Ectodermal cell (in vitro differentiated cells): ENCODE data around the gene PRMT1. TPM values are rescaled to one million over a fixed set of nuclear protein-coding genes. Genes with fewer than 3 reads are reported as not detected.
"Not testable (repeated sequence)": the region's sequence is repeated elsewhere in the genome, so short reads cannot be mapped to it uniquely, and the experiment has no call there.

Source experiments
- H3K27ac ChIP-seq: 2 replicates; pipeline ENCODE4 v1.7.0; 2013; ENCODE audit warnings: mild to moderate bottlenecking, low read depth, low read length; ENCODE audit not compliant: insufficient read depth, poor library complexity, severe bottlenecking
- H3K27me3 ChIP-seq: 2 replicates; pipeline ENCODE4 v1.7.0; 2013; ENCODE audit warnings: mild to moderate bottlenecking, low read length; ENCODE audit not compliant: insufficient read depth, control insufficient read depth, poor library complexity, severe bottlenecking
- H3K36me3 ChIP-seq: one replicate; pipeline ENCODE4 v1.7.0; 2013; ENCODE audit warnings: low read length; ENCODE audit not compliant: control insufficient read depth, insufficient read depth
- H3K4me1 ChIP-seq: one replicate; pipeline ENCODE4 v1.7.0; 2013; ENCODE audit warnings: low read length; ENCODE audit not compliant: control insufficient read depth, insufficient read depth
- H3K4me3 ChIP-seq: 2 replicates; pipeline ENCODE4 v1.7.0; 2013; ENCODE audit warnings: low read depth, low read length, control low read depth; ENCODE audit not compliant: insufficient read depth
- H3K9me3 ChIP-seq: 2 replicates; pipeline ENCODE4 v1.7.0; 2013; ENCODE audit warnings: mild to moderate bottlenecking, low read length, moderate library complexity; ENCODE audit not compliant: control insufficient read depth
- WGBS, 2 experiments: methylation state at CpG; one replicate each; pipeline ENCODE4 v1.1.7; 2013; ENCODE audit warnings: missing lambda C conversion rate in 2 of 2; 5-methylcytosine and 5-hydroxymethylcytosine counted together
- polyA plus RNA-seq, 4 experiments: library from polyadenylated mRNA; stranded (reverse); fragments of 50-300 nt; gene quantifications; one replicate each; pipeline ENCODE4 v1.2.3, GENCODE V29; 2013

Gene PRMT1
- 541 TPM for polyA plus RNA-seq (2013, experiment 1 of 4)
- polyA plus RNA-seq (2013, experiment 2 of 4): 508 TPM
- 488 TPM for polyA plus RNA-seq (2013, experiment 3 of 4)
- 532 TPM for polyA plus RNA-seq (2013, experiment 4 of 4)

- Histone ChIP-seq H3K9me3 (no peaks in the 10 kb centered on the region), H3K36me3 (peaks cover 16% of the 10 kb centered on the region), H3K27me3 (no peaks in the 10 kb centered on the region), H3K4me1 (peaks cover 20% of the 10 kb centered on the region), H3K4me3 (peak within 1 kb of the TSS; percentile 78), H3K27ac (peak within 1 kb of the TSS; percentile 99)
- WGBS, 2 experiments: 0% methylated on average over 57 of the region's 57 CpGs
Measured at GRCh38 chr19:49677231-49677900, at the start of gene PRMT1. Gene PRMT1, plus strand, starts transcription at chr19:49677271. Its CDS starts 10 bp downstream, at chr19:49677281.

- peaks cover 8% of the 10 kb centered on the region for H3K36me3 ChIP-seq
- H3K27me3 ChIP-seq: no peaks in the 10 kb centered on the region
- H3K4me1 ChIP-seq: peaks cover 4% of the 10 kb centered on the region
- H3K9me3 ChIP-seq: no peaks in the 10 kb centered on the region
- 92 to 98% methylated on average over 9 of the region's 9 CpGs for WGBS, 2 experiments
- H3K27ac ChIP-seq: no peak overlapping the region
- H3K4me3 ChIP-seq: no peak overlapping the region
Measured at GRCh38 chr19:49629659-49630058, 47.4 kb upstream of the PRMT1 start.

- Histone ChIP-seq H3K4me1 (peaks cover 8% of the 10 kb centered on the region), H3K4me3 (no peak overlapping the region), H3K9me3 (no peaks in the 10 kb centered on the region), H3K27ac (no peak overlapping the region), H3K27me3 (no peaks in the 10 kb centered on the region), H3K36me3 (peaks cover 4% of the 10 kb centered on the region)
- WGBS, 2 experiments: 79 to 88% methylated on average over 9 of the region's 9 CpGs
Measured at GRCh38 chr19:49631014-49631588, 46.0 kb upstream of the PRMT1 start.

- Histone ChIP-seq H3K27me3 (no peaks in the 10 kb centered on the region), H3K9me3 (no peaks in the 10 kb centered on the region), H3K4me3 (no peak overlapping the region), H3K36me3 (no peaks in the 10 kb centered on the region), H3K27ac (no peak overlapping the region), H3K4me1 (peaks cover 14% of the 10 kb centered on the region)
- WGBS, 2 experiments: 94% methylated on average over 19 of the region's 19 CpGs
Measured at GRCh38 chr19:49631610-49632192, 45.4 kb upstream of the PRMT1 start.

GRCh38 chr19:49632576-49632975 lies 44.5 kb upstream of the PRMT1 start:
- H3K27ac ChIP-seq: no peak overlapping the region
- 89 to 93% methylated on average over 5 of the region's 5 CpGs for WGBS, 2 experiments
- H3K36me3 ChIP-seq: no peaks in the 10 kb centered on the region
- H3K27me3 ChIP-seq: no peaks in the 10 kb centered on the region
- H3K4me1 ChIP-seq: peaks cover 18% of the 10 kb centered on the region
- no peaks in the 10 kb centered on the region for H3K9me3 ChIP-seq
- H3K4me3 ChIP-seq: no peak overlapping the region

GRCh38 chr19:49633273-49633672 lies 43.8 kb upstream of the PRMT1 start:
- not testable (repeated sequence) for H3K4me3 ChIP-seq, H3K36me3 ChIP-seq, H3K9me3 ChIP-seq, H3K27ac ChIP-seq, H3K27me3 ChIP-seq
- H3K4me1 ChIP-seq: peaks cover 24% of the 10 kb centered on the region
- 89 to 91% methylated on average over 9 of the region's 9 CpGs for WGBS, 2 experiments

GRCh38 chr19:49635530-49636232 lies 41.4 kb upstream of the PRMT1 start:
- H3K4me1 ChIP-seq: peaks cover 37% of the 10 kb centered on the region
- no peaks in the 10 kb centered on the region for H3K9me3 ChIP-seq
- peaks cover 4% of the 10 kb centered on the region for H3K27me3 ChIP-seq
- H3K4me3 ChIP-seq: no peak overlapping the region
- WGBS, 2 experiments: 70 to 73% methylated on average over 24 of the region's 24 CpGs
- H3K27ac ChIP-seq: peak overlapping the region; percentile 32
- H3K36me3 ChIP-seq: no peaks in the 10 kb centered on the region

GRCh38 chr19:49636233-49636932 lies 40.7 kb upstream of the PRMT1 start:
- Histone ChIP-seq H3K4me3 (no peak overlapping the region), H3K27ac (peak overlapping the region; percentile 32), H3K36me3 (no peaks in the 10 kb centered on the region), H3K27me3 (peaks cover 4% of the 10 kb centered on the region), H3K9me3 (no peaks in the 10 kb centered on the region), H3K4me1 (peaks cover 33% of the 10 kb centered on the region)
- 83 to 84% methylated on average over 30 of the region's 30 CpGs for WGBS, 2 experiments

GRCh38 chr19:49637821-49638738 lies 39.0 kb upstream of the PRMT1 start:
- no peaks in the 10 kb centered on the region for H3K36me3 ChIP-seq
- 17% methylated on average over 19 of the region's 19 CpGs for WGBS, 2 experiments
- peak overlapping the region; percentile 17 for H3K27ac ChIP-seq
- no peaks in the 10 kb centered on the region for H3K9me3 ChIP-seq
- peak overlapping the region; percentile 26 for H3K4me3 ChIP-seq
- H3K4me1 ChIP-seq: peaks cover 36% of the 10 kb centered on the region
- peaks cover 4% of the 10 kb centered on the region for H3K27me3 ChIP-seq
